Measurements from ENCODE around the gene MS4A6A.

The MS4A6A gene

GRCh38 chr11:60221692-60222091 is 38.8 kb upstream of the MS4A6A start:
- TF ChIP-seq RAD21 (IDR thresholded peaks at IDR 0.05; ENCODE audit: low read depth) (no peak), EP300 (IDR thresholded peaks at IDR 0.05; ENCODE audit: borderline replicate concordance) (no peak), MAX (IDR thresholded peaks at IDR 0.05) (no peak), TAF1 (IDR thresholded peaks at IDR 0.05; ENCODE audit: low read depth) (no peak), FOXM1 (IDR thresholded peaks at IDR 0.05; ENCODE audit: borderline replicate concordance, low read depth) (no peak), EGR1 (IDR thresholded peaks at IDR 0.05) (no peak), USF1 (IDR thresholded peaks at IDR 0.05) (no peak), TCF12 (IDR thresholded peaks at IDR 0.05; ENCODE audit: low read depth) (no peak), NFIC (IDR thresholded peaks at IDR 0.05) (no peak), YY1 (IDR thresholded peaks at IDR 0.05; ENCODE audit: low read depth) (no peak), ZBTB7A (IDR thresholded peaks at IDR 0.05; ENCODE audit: low read depth) (no peak), CEBPB (IDR thresholded peaks at IDR 0.05) (no peak), TEAD4 (IDR thresholded peaks at IDR 0.05) (no peak), REST (IDR thresholded peaks at IDR 0.05; ENCODE audit: low read depth) (no peak)

GRCh38 chr11:60221181-60221580 is 38.3 kb upstream of the MS4A6A start:
- TF ChIP-seq CEBPB (IDR thresholded peaks at IDR 0.05) = no peak
- TF ChIP-seq TCF12 (IDR thresholded peaks at IDR 0.05; ENCODE audit: low read depth) = no peak
- TF ChIP-seq EGR1 (IDR thresholded peaks at IDR 0.05) = no peak
- TF ChIP-seq TEAD4 (IDR thresholded peaks at IDR 0.05) = no peak
- no peak for TF ChIP-seq RAD21 (IDR thresholded peaks at IDR 0.05; ENCODE audit: low read depth)

GRCh38 chr11:60214386-60214785 is 31.5 kb upstream of the MS4A6A start:
- TF ChIP-seq EGR1 (IDR thresholded peaks at IDR 0.05) (no peak), RAD21 (IDR thresholded peaks at IDR 0.05; ENCODE audit: low read depth) (no peak), TAF1 (IDR thresholded peaks at IDR 0.05; ENCODE audit: low read depth) (no peak), NFIC (IDR thresholded peaks at IDR 0.05) (no peak), USF1 (IDR thresholded peaks at IDR 0.05) (no peak), CREB1 (IDR thresholded peaks at IDR 0.05; ENCODE audit: low read depth) (no peak), TEAD4 (IDR thresholded peaks at IDR 0.05) (no peak), ZBTB7A (IDR thresholded peaks at IDR 0.05; ENCODE audit: low read depth) (no peak), FOXM1 (IDR thresholded peaks at IDR 0.05; ENCODE audit: borderline replicate concordance, low read depth) (no peak)

- no peak for TF ChIP-seq YY1 (IDR thresholded peaks at IDR 0.05; ENCODE audit: low read depth)
- TF ChIP-seq TEAD4 (IDR thresholded peaks at IDR 0.05) = no peak
- no peak for TF ChIP-seq RAD21 (IDR thresholded peaks at IDR 0.05; ENCODE audit: low read depth)
Observed at GRCh38 chr11:60211206-60211605, 28.3 kb upstream of the MS4A6A start.

GRCh38 chr11:60209977-60210376 is 27.1 kb upstream of the MS4A6A start:
- TF ChIP-seq CEBPB (IDR thresholded peaks at IDR 0.05) (no peak), YY1 (IDR thresholded peaks at IDR 0.05; ENCODE audit: low read depth) (no peak), TAF1 (IDR thresholded peaks at IDR 0.05; ENCODE audit: low read depth) (no peak), USF1 (IDR thresholded peaks at IDR 0.05) (no peak), ZBTB7A (IDR thresholded peaks at IDR 0.05; ENCODE audit: low read depth) (no peak), NFIC (IDR thresholded peaks at IDR 0.05) (no peak), RAD21 (IDR thresholded peaks at IDR 0.05; ENCODE audit: low read depth) (no peak), MAX (IDR thresholded peaks at IDR 0.05) (no peak), EP300 (IDR thresholded peaks at IDR 0.05; ENCODE audit: borderline replicate concordance) (no peak), CREB1 (IDR thresholded peaks at IDR 0.05; ENCODE audit: low read depth) (no peak)

GRCh38 chr11:60208951-60209350 is 26.1 kb upstream of the MS4A6A start:
- TF ChIP-seq EGR1 (IDR thresholded peaks at IDR 0.05) = no peak
- no peak for TF ChIP-seq USF1 (IDR thresholded peaks at IDR 0.05)
- no peak for TF ChIP-seq CEBPB (IDR thresholded peaks at IDR 0.05)
- TF ChIP-seq EP300 (IDR thresholded peaks at IDR 0.05; ENCODE audit: borderline replicate concordance) = no peak
- TF ChIP-seq NFIC (IDR thresholded peaks at IDR 0.05) = no peak
- no peak for TF ChIP-seq FOXM1 (IDR thresholded peaks at IDR 0.05; ENCODE audit: borderline replicate concordance, low read depth)

GRCh38 chr11:60208146-60208895 is 25.4 kb upstream of the MS4A6A start:
- TF ChIP-seq RAD21 (IDR thresholded peaks at IDR 0.05; ENCODE audit: low read depth) = no peak
- no peak for TF ChIP-seq YY1 (IDR thresholded peaks at IDR 0.05; ENCODE audit: low read depth)
- TF ChIP-seq TAF1 (IDR thresholded peaks at IDR 0.05; ENCODE audit: low read depth) = no peak
- TF ChIP-seq EP300 (IDR thresholded peaks at IDR 0.05; ENCODE audit: borderline replicate concordance) = no peak
- no peak for TF ChIP-seq MAX (IDR thresholded peaks at IDR 0.05)
- TF ChIP-seq TEAD4 (IDR thresholded peaks at IDR 0.05) = no peak
- TF ChIP-seq TCF12 (IDR thresholded peaks at IDR 0.05; ENCODE audit: low read depth) = no peak
- TF ChIP-seq USF1 (IDR thresholded peaks at IDR 0.05) = no peak
- TF ChIP-seq CEBPB (IDR thresholded peaks at IDR 0.05) = no peak
- TF ChIP-seq NFIC (IDR thresholded peaks at IDR 0.05) = no peak
- TF ChIP-seq REST (IDR thresholded peaks at IDR 0.05; ENCODE audit: low read depth) = no peak
- no peak for TF ChIP-seq FOXM1 (IDR thresholded peaks at IDR 0.05; ENCODE audit: borderline replicate concordance, low read depth)
- no peak for TF ChIP-seq ZBTB7A (IDR thresholded peaks at IDR 0.05; ENCODE audit: low read depth)
- no peak for TF ChIP-seq EGR1 (IDR thresholded peaks at IDR 0.05)
- TF ChIP-seq CREB1 (IDR thresholded peaks at IDR 0.05; ENCODE audit: low read depth) = no peak

Data from Ishikawa (cell line).